GM12891 (cell line): ENCODE results near the gene AGO4. TPM values are rescaled to one million over a fixed set of nuclear protein-coding genes. Genes with fewer than 3 reads are reported as not detected.
"Not testable (repeated sequence)": the region's sequence is repeated elsewhere in the genome, so short reads cannot be mapped to it uniquely, and the experiment has no call there.

Experiments used
- DNase-seq: peaks from one replicate; pipeline ENCODE4 v3.0.0; 2011; ENCODE audit warnings: low spot score; ENCODE audit not compliant: insufficient read length
- FAIRE-seq: peaks from 2 replicates; lab custom pipeline; 2011; peaks lifted over from hg19 to GRCh38; lab: Jason Lieb, UNC
- PAX5 ChIP-seq: IDR thresholded peaks from 2 replicates; pipeline ENCODE4 v1.6.1; 2011; ENCODE audit warnings: low read length, moderate library complexity, mild to moderate bottlenecking; ENCODE audit not compliant: insufficient read depth, severe bottlenecking
- POLR2A ChIP-seq: IDR thresholded peaks from 2 replicates; pipeline ENCODE4 v1.6.1; 2011; ENCODE audit warnings: low read depth, low read length, control low read depth
- POLR2AphosphoS5 ChIP-seq: IDR thresholded peaks from 2 replicates; pipeline ENCODE4 v1.6.1; 2011; ENCODE audit warnings: low read depth, low read length, control low read depth
- POU2F2 ChIP-seq: IDR thresholded peaks from 2 replicates; pipeline ENCODE4 v1.6.1; 2011; ENCODE audit warnings: low read depth, mild to moderate bottlenecking, control low read depth, low read length, moderate library complexity
- SPI1 ChIP-seq: IDR thresholded peaks from 2 replicates; pipeline ENCODE4 v1.6.1; 2011; ENCODE audit warnings: low read depth, low read length, control low read depth
- TAF1 ChIP-seq: IDR thresholded peaks from 2 replicates; pipeline ENCODE4 v1.6.1; 2011; ENCODE audit warnings: low read depth, low read length, control low read depth
- polyA plus RNA-seq: library from polyadenylated mRNA; unstranded; fragments of >200 nt; gene quantifications from one replicate; pipeline ENCODE4 v1.2.1, GENCODE V29; 2012; ENCODE audit warnings: low read depth, missing spikeins, inconsistent platforms; ENCODE audit not compliant: missing spikeins

The AGO4 gene
- polyA plus RNA-seq, result 2.5 TPM

- FAIRE-seq (peak; percentile 71), DNase-seq (peak; percentile 43)
- no peak for TF ChIP-seq POU2F2
- TF ChIP-seq PAX5, result no peak
- no peak for TF ChIP-seq POLR2A
- no peak for TF ChIP-seq POLR2AphosphoS5
- TF ChIP-seq SPI1, result no peak
- TF ChIP-seq TAF1, result no peak
Observed at GRCh38 chr1:35807614-35808449, at the start of gene AGO4. Gene AGO4, plus strand, starts transcription at chr1:35808016. Its CDS starts 401 bp downstream, at chr1:35808417.

GRCh38 chr1:35762141-35762540 is 45.7 kb upstream of the AGO4 start:
- TF ChIP-seq TAF1, result no peak
- DNase-seq (no peak), FAIRE-seq (no peak)

DNA sequence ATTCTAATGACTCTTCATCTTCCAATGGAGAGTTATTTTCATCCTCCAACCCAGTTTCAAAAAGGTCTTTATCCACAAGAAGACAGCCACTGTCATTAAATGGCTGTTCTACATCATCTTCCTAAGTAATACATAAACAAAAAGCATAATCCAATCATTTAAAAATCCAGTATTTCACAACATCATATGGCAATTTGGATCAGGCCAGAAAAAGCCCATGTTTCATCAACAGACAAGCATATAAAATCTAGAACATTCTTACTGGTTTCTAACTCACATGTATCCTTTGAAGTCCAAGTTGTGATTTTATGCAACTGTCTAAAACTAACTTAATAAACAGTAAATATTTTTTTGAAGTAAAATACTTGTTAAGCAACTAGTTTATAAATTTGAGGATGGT is 44.6 kb upstream of the AGO4 start:
- no peak for DNase-seq
- TF ChIP-seq POU2F2 (no peak), SPI1 (no peak), PAX5 (no peak), POLR2A (no peak), TAF1 (no peak), POLR2AphosphoS5 (no peak)
- FAIRE-seq, result no peak

DNA sequence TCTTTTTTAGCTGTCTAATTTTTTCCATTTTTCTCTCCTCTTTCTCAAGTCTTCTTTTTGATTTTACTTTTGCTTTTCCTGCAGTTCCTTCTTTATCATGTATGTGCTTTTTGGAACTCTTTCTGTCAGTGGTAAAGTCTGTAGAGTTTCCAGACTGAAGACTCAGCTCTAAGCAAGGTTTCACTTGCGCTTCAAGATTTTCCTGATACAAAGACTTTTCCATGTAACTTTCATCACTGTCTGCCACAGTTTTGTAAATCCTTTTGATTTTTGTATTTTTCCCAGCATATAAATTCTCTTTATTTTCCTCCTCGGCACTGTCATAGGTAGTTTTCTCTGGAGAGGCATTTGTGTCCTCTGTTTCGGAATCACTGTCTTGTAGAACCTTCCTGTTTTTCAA is 43.5 kb upstream of the AGO4 start:
- DNase-seq (no peak), FAIRE-seq (no peak)
- TF ChIP-seq POLR2A, result no peak
- no peak for TF ChIP-seq SPI1
- no peak for TF ChIP-seq POLR2AphosphoS5
- no peak for TF ChIP-seq TAF1
- TF ChIP-seq POU2F2, result no peak
- TF ChIP-seq PAX5, result no peak

- TF ChIP-seq SPI1 (no peak), POU2F2 (no peak), POLR2AphosphoS5 (no peak), POLR2A (no peak), PAX5 (no peak), TAF1 (no peak)
- no peak for DNase-seq
- FAIRE-seq, result no peak
Observed at GRCh38 chr1:35768350-35769187, 39.2 kb upstream of the AGO4 start.

DNA sequence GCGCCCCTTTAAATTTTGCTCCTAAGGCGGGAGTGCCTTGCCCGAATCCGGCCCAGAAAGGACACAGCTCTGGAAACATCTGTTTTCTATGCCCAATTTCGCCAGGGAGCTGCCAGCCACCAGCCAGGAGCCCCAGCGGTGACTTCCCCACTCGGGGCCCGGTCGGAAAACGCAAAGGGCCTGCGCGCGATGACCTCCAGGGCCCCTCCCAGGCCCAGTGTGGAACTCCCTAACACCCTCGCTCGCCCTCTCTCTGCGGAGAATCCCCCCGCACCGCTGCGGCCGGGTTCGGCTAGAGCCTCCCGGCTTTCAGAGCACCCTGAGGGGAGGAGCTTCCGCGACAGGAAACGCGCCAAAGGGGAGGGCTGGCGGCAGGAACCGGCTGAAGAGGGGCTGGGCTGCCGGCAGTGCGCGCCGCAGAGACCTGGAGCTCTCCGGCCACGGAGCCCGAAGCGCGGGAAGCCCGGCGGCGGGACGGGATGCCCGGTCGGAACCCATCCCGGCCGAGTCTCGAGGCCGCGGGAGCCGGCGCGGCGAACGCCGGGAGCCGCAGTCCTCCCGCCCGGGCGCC is 38.5 kb upstream of the AGO4 start:
- FAIRE-seq (no peak), DNase-seq (peak; percentile 91)
- TF ChIP-seq PAX5 (no peak), SPI1 (no peak), POU2F2 (0 out of 2 replicates have a peak, but pooled peaks have one; percentile 15), POLR2A (peak; percentile 70), POLR2AphosphoS5 (peak; percentile 18; the same call in 1 of the 2 replicates)

- no peak for DNase-seq
- no peak for FAIRE-seq
- no peak for TF ChIP-seq TAF1
- TF ChIP-seq POLR2A, result no peak
- no peak for TF ChIP-seq POLR2AphosphoS5
- no peak for TF ChIP-seq SPI1
- no peak for TF ChIP-seq PAX5
- no peak for TF ChIP-seq POU2F2
Observed at GRCh38 chr1:35773711-35774110, 34.1 kb upstream of the AGO4 start.

GRCh38 chr1:35776172-35776571 is 31.6 kb upstream of the AGO4 start:
- not testable (repeated sequence) for FAIRE-seq, DNase-seq

DNA sequence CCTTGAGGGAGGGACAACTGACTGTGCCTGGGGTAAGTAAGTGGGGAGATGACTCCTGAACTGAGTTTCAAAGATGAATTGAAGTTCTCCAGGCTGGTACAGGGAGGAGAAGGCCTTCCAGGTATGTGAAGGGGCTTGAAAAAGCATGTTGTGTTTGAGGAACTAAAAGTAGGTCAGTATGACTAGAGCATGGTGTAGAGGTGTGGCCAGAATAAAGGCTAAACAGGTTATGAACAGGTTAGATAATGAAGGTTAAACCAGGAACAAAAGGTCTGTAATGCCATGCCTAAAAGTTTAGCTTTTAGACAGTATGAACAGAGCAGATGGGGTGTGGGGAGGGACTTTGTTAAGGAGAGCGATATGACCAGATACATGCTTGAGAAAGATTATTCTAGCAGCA is 30.7 kb upstream of the AGO4 start:
- no peak for TF ChIP-seq TAF1
- no peak for TF ChIP-seq SPI1
- TF ChIP-seq POU2F2, result no peak
- TF ChIP-seq POLR2AphosphoS5, result no peak
- no peak for TF ChIP-seq PAX5
- TF ChIP-seq POLR2A, result no peak
- DNase-seq, result no peak
- FAIRE-seq, result peak; percentile 88
